GM19467 (cell line): ENCODE results near the gene ANO2.
"Not testable (repeated sequence)": the region's sequence is repeated elsewhere in the genome, so short reads cannot be mapped to it uniquely, and the experiment has no call there.

Experiments
- ATAC-seq: cut with Tn5 transposase; IDR thresholded peaks from one replicate; pipeline ENCODE4 v1.9.1; 2021; ENCODE audit warnings: mild to moderate bottlenecking, moderate library complexity; ENCODE audit not compliant: unreplicated experiment

The ANO2 gene

DNA sequence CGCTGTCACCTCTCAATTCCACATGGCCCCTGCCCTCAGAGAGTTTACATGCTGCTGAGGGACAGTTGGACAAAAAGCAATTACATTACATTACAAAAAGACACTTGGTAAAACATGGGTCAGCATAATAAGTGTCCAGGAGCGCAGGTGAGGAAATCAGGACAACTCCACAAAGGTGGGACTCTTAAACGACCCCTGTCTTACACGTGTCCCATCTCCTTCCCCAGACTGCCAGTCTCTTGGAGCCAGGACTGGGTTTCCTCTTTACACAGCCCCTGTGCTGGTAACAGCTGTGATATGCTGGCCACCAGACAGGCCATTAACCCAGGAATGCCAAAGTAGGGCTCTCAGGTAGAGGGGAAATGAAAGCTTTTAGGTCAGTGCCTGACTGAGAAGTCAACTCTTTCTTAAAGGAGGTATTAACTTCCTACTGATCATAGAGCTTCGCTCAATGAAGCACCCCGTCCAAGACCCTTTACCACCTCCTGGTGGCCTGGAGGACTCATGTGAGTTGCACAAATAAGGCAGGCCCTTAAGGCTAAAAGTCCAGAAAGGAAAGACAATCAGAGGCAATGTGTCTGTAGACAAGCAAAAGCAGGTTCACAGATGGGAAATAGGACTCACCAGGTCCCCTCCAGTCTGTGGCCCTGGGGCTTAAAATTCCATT is 55.5 kb downstream of the ANO2 start:
- no peak for ATAC-seq

DNA sequence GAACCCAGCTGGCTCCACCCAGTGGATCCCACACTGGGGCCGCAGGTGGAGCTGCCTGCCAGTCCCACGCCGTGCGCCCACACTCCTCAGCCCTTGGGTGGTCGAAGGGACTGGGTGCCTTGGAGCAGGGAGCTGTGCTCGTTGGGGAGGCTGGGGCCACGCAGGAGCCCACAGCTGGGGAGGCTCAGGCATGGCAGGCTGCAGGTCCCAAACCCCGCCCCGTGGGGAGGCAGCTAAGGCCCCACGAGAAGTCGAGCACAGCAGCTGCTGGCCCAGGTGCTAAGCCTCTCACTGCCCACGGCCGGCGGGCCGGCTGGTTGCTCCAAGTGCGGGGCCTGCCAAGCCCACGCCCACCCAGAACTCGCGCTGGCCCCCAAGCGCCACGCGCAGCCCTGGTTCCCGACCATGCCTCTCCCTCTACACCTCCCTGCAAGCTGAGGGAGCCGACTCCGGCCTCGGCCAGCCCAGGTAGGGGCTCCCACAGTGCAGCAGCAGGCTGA is 56.2 kb downstream of the ANO2 start:
- ATAC-seq: no peak

DNA sequence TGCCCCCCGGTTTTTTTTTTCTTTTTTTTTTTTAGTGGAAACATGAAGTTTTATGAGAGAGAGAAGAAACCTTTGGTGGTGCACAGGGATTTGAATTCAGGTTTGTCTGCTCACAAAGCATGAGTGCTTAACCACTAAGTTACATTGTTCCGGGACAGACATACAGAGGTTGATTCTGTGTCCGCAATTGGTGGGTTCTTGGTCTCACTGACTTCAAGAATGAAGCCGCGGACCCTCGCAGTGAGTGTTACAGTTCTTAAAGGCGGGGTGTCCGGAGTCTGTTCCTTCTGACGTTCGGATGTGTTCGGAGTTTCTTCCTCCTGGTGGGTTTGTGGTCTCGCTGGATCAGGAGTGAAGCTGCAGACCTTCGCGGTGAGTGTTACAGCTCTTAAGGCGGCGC is 57.2 kb downstream of the ANO2 start:
- ATAC-seq: not testable (repeated sequence)

DNA sequence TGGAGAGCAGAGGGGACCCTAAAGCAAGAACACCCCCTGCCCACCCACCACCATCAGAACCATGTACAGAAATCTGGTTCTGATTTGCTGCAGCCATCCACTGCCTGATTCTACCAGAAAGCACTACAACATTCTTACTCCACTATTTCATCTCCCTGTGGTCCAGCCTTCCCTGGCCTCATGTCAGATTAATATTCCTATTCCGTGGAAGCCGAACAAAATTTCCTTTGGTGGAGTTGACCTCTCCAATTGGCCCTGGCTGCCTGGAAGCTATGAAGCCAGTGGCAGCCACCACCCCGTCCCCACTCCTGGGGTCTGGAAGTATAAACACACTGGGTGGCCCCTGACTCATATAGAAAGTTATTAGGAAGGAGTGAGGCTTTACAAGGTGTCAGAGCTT is 60.2 kb downstream of the ANO2 start:
- no peak for ATAC-seq

DNA sequence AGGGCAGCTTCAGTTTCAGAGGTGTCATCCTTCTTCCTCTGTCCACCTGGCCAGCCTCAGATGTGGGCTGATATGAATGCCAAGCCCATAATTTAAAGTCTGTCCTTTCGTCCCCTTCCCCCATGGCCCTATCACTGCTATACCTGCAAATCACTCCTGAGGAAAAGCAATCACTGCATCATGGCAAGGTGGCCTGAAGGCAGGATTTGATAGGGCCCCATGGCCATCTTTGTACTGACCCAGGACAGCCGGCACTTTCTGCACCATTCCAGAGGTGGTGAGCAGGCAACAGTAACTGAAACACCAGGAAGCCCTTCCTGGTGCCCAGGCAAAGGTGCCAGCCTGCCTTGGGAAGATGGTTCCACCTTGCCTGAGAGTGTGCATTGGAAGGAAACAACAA is 60.8 kb downstream of the ANO2 start:
- ATAC-seq: no peak

DNA sequence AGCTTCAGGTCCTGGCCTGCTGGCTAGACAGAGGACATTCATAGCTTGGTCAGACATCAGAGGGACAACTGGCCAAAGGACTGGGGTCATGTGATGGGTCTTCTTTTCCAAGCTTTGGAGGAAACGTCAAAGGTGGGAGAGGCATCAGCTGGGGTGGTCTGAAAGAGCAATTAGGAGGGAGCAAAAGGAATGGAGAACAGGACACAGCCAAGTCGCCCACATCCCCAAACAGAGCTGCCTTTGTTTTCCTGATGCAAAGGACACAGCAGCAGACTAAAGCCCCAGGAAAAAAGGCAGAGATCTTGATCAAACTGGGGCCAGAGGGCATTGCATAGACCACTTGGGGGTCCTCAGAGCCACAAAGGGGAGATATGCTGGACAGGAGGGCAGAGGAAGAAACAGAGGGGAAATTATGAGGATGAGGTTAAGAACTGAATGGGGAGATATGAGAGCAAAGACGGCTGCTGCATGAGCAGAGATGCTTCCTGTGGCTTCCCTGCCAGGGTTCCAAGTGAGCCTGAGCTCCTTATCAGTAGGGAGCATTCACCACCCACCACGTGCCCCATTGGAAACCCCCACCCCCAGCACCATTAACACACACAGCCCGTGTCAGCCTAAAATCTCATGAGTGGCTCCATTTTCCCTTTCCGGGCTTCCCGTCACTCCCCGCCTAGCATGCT is 62.4 kb downstream of the ANO2 start:
- no peak for ATAC-seq

DNA sequence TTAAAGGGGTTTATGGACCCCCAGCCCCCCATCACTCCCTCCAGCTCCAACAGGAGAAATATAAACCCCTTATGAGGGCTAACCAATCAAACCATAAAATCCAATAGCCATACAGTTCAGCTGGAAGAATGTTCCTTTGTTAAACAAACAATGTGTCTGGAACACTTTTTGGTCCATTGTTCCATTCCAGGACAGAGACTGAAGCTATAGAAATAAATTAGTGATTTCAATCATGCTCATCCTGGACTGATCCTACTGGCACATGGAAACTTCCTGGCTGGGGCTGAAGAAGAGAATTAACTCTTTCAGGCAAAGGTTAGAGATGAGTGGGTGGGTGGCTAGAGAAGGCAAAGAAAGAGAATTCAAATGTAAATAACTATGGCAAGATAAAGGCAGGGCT is 63.4 kb downstream of the ANO2 start:
- ATAC-seq: no peak

DNA sequence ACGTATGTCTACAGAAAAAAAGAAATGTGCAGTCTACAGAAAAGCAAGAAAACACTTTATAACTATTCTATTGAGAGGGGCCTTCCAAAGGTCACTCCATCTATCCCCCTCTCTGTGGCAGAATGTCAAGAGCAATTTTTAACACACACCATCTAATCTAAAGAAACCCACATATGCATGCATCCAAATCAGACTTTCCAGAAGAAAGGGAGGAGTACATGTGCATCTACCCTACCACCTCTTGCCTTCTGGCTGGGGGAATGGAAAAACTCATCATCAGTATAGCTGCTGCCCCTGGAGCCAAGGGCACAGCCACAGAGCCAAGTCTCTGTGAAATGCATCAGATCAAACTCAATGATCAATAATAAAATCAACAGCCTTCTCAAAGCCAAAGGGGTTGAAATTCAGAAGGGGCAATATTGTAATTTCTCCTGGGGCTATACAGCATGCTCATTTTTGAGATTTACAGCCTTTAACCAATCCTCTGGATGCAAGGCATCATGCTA is 63.9 kb downstream of the ANO2 start:
- no peak for ATAC-seq

DNA sequence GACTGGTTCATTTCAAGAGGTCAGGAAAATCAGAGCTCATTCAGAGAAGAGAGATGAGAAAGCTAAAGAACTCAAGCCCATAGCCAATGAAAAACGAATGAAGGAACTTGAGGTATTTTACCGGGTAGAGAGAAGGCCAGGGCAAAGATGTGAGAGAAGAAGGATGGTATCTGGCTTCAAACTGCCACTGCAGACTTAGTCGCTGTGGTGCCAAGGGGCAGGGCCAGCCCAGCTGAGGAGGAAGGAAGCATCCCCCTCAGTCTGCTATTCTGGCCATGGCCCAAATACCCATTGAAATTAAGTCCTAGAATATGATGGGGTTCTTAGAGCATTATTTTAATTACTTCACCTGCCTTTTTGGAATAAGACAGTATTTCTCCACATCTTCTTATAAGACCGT is 69.2 kb downstream of the ANO2 start:
- ATAC-seq: no peak

DNA sequence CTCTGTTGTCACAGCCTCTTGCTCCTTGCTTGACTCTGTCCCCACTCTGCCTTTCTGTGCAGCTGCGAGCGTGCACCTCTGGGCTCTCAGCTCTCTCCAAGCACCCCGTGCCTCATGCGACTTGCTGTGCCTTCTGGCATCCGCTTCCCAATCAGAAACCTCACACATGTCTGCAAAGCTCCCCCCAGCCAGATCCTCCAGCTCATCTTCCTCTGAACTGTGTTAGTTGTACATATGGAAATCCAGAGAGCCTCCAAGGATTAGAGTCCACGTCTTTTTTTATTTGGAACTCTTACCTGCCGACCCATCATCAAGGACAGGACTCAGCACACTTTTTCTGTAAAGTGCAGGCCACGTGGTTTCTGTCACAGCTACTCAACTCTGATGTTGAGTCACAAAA is 70.5 kb downstream of the ANO2 start:
- ATAC-seq: no peak

DNA sequence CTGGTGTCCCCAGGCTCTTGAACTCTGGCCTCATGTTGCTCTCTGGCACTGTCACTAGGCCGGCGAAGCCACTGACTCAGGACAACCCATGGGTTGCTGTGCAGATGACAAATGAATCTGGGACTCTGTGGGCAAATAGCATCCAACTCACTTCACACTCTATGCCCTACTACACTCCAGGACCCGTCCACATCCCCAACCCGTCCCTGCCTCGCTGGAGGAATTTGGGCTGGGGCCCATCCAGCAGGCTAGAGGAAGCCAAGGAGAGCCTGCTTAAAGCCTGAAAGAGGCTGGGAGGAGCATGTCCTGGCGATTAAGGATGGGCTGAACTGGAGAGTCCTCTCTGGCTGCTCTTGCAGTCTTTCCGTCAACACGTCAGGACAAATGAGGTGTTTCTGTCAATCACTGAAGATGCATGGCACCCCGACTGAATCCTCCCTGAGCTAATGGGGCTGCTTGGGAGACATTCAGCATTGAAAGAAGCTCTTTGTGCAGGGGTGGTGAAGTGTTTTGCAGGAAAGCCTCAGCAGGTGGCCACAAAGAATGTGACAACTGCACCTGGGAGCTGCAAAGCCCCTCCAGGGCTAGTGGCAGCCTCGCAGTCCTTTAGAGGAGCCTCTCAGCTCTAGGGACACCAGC is 71.7 kb downstream of the ANO2 start:
- ATAC-seq: no peak

DNA sequence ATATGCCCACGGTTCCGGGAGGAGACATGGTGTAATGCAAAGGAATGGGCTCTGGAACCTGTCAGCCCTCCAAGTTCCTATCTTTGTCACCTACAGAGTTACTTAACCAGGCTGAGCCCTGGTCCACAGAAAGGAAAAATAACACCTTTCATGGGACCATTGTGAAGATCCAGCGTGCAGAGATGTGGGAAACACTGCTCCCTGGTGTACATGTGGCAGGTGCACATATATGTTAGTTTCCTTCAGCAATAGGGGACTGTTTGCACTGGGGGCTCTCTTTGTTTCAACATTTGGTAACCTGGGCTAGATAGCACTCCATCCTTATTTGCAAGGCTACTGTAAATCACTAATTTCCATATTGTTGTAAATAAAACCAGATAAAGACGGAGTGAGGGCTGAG is 72.3 kb downstream of the ANO2 start:
- no peak for ATAC-seq

DNA sequence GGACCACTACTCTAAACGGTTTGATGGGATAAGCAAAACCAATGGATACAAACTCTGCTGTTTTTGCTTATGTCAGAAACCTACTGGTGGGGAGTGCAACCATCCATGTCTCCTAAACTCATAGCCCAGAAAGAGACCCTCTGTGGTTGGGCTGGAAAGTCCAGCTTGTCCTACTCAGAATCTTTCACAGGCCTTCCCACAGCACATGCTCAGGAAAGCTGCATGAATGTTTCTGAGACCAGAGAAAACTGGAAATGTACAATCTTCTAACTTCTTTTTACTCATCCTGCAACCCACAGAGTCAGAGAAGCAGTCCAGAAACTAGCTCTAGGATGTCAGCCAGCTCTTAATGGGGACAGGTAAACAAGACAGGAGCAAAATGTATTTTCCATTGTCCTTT is 73.3 kb downstream of the ANO2 start:
- ATAC-seq: no peak

DNA sequence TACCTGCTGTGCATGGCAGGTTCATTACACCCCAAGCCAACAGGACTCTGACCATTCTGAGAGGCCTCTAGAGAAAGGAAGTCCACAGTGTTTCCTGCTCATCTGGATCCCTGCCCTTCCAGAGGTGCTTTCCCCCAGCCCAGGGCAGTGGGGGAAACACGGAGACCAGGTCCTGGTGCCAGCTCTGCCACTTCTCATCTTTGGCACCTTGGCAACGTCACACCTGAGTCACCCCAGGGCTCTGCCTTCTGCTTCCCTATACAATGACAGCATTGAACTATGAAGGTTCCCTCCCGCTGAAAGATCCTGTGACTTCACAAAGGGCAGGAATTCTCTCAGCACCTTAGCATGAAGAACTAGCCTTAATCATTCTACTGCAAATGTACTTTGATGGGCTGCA is 74.9 kb downstream of the ANO2 start:
- no peak for ATAC-seq

DNA sequence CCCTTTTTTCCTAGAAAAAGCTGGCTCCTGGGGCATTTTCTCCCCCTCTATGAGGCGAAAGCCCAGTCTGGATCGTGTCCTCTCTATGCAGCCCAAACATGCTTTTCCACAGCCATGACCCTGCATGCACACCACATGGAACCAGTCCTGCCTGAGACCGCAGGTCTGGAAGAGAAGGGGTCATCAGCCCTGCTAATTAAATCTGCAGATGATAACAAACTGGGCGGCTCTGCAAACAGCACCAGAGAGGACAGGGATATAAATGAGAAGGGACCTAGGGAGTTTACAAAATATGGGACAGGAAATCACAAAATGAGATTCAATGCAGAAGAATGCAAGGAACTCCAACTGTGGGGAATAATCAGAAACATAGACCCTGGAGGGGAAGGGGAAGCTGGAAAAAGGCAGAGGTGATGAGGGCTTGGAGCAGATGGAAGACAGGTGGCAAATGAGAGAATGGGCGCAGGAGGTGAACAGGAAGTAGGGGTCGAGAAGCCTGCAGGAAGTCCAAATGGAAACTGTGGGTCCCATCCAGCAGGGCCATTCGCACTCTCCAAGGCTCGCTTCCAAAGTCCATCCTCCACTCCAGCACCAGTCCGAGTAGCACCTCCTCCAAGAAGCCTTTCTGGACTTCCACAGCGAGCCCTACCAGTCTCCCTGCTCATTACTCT is 76.3 kb downstream of the ANO2 start:
- no peak for ATAC-seq

DNA sequence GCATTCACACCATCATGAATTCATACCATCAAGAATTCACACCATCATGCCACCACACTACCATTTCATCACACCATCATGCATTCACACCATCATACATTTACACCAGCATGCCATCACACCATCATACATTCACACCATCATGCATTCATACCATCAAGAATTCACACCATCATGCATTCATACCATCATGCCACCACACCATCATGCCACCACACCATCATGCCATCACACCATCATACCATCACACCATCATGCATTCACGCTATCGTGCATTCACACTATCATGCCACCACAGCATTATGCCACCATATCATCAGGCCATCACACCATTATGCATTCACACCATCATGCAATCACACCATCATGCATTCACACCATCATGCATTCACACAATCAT is 79.7 kb downstream of the ANO2 start:
- no peak for ATAC-seq

DNA sequence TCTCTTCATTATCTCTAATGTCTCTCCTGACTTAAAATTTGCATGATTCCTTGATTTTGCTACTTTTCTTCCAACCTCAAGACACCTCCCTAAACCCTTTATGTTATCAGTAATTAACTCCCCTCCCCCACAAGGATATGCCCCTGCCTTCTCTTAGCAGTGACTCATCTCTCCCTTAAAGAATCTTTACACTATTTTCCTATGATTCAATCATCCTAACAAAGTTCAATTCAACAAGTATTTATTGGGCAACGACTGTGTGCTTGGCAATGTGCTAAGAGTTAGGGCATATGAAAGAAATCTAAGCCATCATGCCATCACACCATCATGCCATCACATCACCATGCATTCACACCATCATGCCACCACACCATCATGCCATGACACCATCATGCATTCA is 80.1 kb downstream of the ANO2 start:
- ATAC-seq: no peak

DNA sequence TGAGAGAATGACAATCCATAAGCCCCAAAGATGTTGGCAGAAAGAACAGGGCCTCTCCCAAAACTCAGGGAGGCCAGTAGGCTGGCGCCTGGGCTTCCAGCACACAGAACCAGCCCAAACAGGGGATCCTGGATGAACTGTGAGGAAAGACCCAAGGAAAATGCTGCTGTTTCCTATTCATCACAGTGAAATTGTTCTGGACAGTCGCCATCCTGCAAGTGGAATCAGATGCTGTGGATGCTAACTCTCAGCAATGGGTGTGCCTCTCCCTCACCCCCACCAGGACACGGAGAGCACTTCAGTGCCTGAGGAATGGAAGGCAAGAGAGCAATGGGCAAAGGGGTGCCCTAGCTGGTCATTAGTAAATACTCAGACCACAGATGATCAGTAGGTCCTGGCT is 80.8 kb downstream of the ANO2 start:
- ATAC-seq: no peak

DNA sequence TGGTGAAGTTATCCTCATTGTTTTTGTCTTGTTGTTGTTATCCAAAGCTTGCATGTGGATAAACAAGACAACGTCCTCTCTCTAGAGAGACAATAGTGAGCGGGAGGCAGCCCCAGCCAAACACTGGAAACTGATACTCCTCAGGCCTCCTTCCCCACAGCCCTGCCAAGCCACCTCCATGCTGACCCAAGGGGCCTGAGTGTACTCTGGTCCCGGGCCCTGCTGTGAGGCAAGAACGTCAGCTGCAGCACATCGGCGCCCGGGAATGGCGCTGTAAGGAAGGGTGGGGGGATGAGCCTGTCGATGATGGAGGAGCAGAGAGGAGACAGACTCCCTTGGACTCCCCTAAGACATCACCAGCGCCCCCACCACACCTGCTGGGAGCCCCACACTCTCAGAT is 83.6 kb downstream of the ANO2 start:
- ATAC-seq: no peak

DNA sequence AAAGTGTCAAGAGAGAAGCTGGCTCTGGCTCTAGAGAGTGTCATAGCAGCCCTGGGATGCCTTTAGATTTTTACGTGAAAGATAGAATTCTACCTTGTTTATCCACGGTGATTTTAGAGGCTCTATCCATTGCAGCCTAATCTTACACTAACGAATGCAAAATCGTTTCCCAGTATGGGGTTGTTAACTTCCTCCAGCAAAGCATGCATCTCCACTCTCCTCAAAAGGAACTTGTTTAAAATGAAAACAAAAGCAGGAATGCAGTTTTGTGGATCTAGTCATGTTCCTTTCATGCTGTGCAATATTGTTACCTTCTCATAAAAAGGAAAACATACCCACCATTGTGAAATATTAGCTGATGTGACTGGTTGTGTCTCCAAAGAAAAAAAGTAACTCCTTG is 88.4 kb downstream of the ANO2 start:
- no peak for ATAC-seq

DNA sequence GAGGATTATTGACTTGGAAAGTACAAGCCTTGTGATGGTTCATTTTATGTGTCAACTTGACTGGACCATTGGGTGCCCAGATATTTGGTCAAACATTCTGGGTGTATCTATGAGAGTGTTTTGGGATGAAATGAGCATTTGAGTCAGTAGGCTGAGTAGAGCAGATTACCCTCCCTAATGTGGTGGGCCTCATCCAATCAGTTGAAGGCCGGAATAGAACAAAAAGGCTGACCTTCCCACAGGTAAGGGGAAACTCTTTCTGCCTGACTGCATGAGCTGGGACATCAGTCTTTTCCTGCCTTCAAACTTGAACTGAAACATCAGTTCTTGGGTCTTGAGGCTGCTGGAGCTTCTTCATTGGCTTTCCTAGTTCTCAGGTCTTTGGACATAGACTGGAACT is 98.1 kb downstream of the ANO2 start:
- no peak for ATAC-seq

DNA sequence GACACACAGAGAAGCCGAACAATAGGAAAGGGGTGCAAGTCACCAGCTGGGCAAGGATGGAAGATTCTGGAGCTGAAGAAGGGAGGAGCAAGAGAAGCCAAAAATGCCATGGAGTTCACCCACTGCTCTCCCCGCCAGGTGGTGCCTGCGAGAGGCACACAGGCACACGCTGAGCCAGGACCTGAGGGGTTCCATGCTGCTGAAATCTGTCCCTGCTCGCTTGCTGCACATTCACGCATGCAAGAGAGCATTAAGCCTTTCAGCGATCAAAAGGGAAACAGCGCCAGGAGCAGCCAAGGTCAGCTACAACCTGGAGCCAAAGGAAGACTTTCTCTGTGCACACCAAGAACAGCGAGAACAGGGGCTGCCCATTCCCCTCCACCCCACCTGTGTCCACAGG is 104.1 kb downstream of the ANO2 start:
- ATAC-seq: no peak
